Aorta (tissue), 5 donors: ENCODE measurements around the gene COL25A1. TPM values are rescaled to one million over a fixed set of nuclear protein-coding genes. Genes with fewer than 3 reads are reported as not detected.
"Not testable (repeated sequence)": the region's sequence is repeated elsewhere in the genome, so short reads cannot be mapped to it uniquely, and the experiment has no call there.

Source experiments
- ATAC-seq: fragments of 200-7000 bp; cut with Tn5 transposase; one replicate; pipeline ENCODE4 v1.9.1; 2022; ENCODE audit warnings: moderate library complexity; ENCODE audit not compliant: low FRiP score
- DNase-seq, 2 donors: peaks; one replicate each; pipeline ENCODE4 v3.0.0-alpha.2; 2020
- H3K27ac ChIP-seq, 2 donors: one replicate each; pipeline ENCODE4 v1.5.1; 2013; ENCODE audit warnings: low read length in 2 of 2, mild to moderate bottlenecking in 2 of 2, moderate library complexity in 2 of 2, control low read depth in 1 of 2, inconsistent platforms in 1 of 2, low read depth in 1 of 2
- H3K27me3 ChIP-seq, 2 donors: one replicate each; pipeline ENCODE4 v1.6.1; 2013; ENCODE audit warnings: control low read depth in 1 of 2, low read length in 1 of 2, mild to moderate bottlenecking in 1 of 2, moderate library complexity in 1 of 2; ENCODE audit not compliant: insufficient read depth in 2 of 2, control insufficient read depth in 1 of 2
- H3K36me3 ChIP-seq, 2 donors: one replicate each; pipeline ENCODE4 v1.6.1; 2013; ENCODE audit warnings: control low read depth in 1 of 2, low read length in 1 of 2, mild to moderate bottlenecking in 1 of 2; ENCODE audit not compliant: insufficient read depth in 2 of 2, control insufficient read depth in 1 of 2
- H3K4me1 ChIP-seq, 2 donors: one replicate each; pipeline ENCODE4 v1.6.1; 2013; ENCODE audit warnings: low read length in 2 of 2, control low read depth in 1 of 2, mild to moderate bottlenecking in 1 of 2, moderate library complexity in 1 of 2; ENCODE audit not compliant: insufficient read depth in 2 of 2, control insufficient read depth in 1 of 2
- H3K4me3 ChIP-seq, 2 donors: one replicate each; pipeline ENCODE4 v1.5.1; 2013; ENCODE audit warnings: low read length in 2 of 2, control low read depth in 1 of 2, mild to moderate bottlenecking in 1 of 2
- H3K9me3 ChIP-seq: one replicate; pipeline ENCODE4 v1.6.1; 2013; ENCODE audit warnings: mild to moderate bottlenecking, low read length; ENCODE audit not compliant: control insufficient read depth
- WGBS, 2 donors: extraction: QIAGEN DNeasy Blood & Tissue Kit; methylation state at CpG; one replicate each; pipeline ENCODE4 v1.1.7; 2013; 5-methylcytosine and 5-hydroxymethylcytosine counted together
- intact Hi-C, 2 donors: fragments of 100-400 bp; cut with DNase I; formaldehyde crosslinking; loops; one replicate each; pipeline versions ENCODE4 v1.14.2 to v1.15.0; 2022
- polyA plus RNA-seq, 2 donors: library from polyadenylated mRNA; stranded (reverse); fragments of 200-250 nt; gene quantifications; one replicate each; pipeline ENCODE4 v1.2.3, GENCODE V29; 2013
- total RNA-seq, 2 donors: library from RNA; stranded (reverse); fragmentation: NEBNext Ultra II Directional; extraction: Animal tissue kit (Norgen Biotek cat#: 25700); gene quantifications; one replicate each; pipeline ENCODE4 v1.2.1, GENCODE V29; 2021
- donor health status: healthy with polysubstance abuse.
- donor health status: Bipolar disorder and iron deficiency.
- donor health status: DM: no; HTN: no; CAD: no.
- donor health status: DM: no; HTN: no; CAD: no.
- donor health status: DM: yes; HTN: yes; CAD: no.

Gene COL25A1
- total and polyA plus RNA-seq, 4 donors: 0.08 to 8.1 (median 1.3) TPM

GRCh38 chr4:108877821-108878220 is 424.6 kb downstream of the COL25A1 start:
- no peak overlapping the region for H3K4me3 ChIP-seq
- H3K36me3 ChIP-seq: no peaks in the 10 kb centered on the region
- 86 to 88% methylated on average over 2 of the region's 2 CpGs for WGBS, 2 donors
- ATAC-seq: no peak
- no peak for DNase-seq
- no peaks in the 10 kb centered on the region for H3K4me1 ChIP-seq
- no peaks in the 10 kb centered on the region for H3K9me3 ChIP-seq
- H3K27me3 ChIP-seq: no peaks in the 10 kb centered on the region
- intact Hi-C loops: no loop called here
- H3K27ac ChIP-seq: no peak overlapping the region

- no peaks in the 10 kb centered on the region for H3K27me3 ChIP-seq
- ATAC-seq (no peak), DNase-seq (no peak)
- no peaks in the 10 kb centered on the region for H3K9me3 ChIP-seq
- WGBS, 2 donors: 63 to 85% methylated on average over 1 of the region's 1 CpG
- H3K27ac ChIP-seq: no peak overlapping the region
- H3K4me1 ChIP-seq: no peaks in the 10 kb centered on the region
- intact Hi-C loops: no loop called here
- H3K4me3 ChIP-seq: no peak overlapping the region
- no peaks in the 10 kb centered on the region for H3K36me3 ChIP-seq
Measured at GRCh38 chr4:108874806-108875205, 427.7 kb downstream of the COL25A1 start.

- H3K27me3 ChIP-seq, DNase-seq, ATAC-seq, intact Hi-C loops, H3K4me3 ChIP-seq, H3K9me3 ChIP-seq, H3K4me1 ChIP-seq, H3K27ac ChIP-seq, H3K36me3 ChIP-seq: not testable (repeated sequence)
- 95% methylated on average over 9 of the region's 9 CpGs for WGBS, 2 donors
Measured at GRCh38 chr4:108869970-108870369, 432.5 kb downstream of the COL25A1 start.

- Histone ChIP-seq H3K4me3 (no peak overlapping the region), H3K27me3 (no peaks in the 10 kb centered on the region), H3K4me1 (no peaks in the 10 kb centered on the region), H3K36me3 (no peaks in the 10 kb centered on the region), H3K27ac (no peak overlapping the region), H3K9me3 (no peaks in the 10 kb centered on the region)
- ATAC-seq (no peak), DNase-seq (no peak)
- 93 to 94% methylated on average over 1 of the region's 1 CpG for WGBS, 2 donors
- intact Hi-C loops: no loop called here
Measured at GRCh38 chr4:108868606-108869227, 433.7 kb downstream of the COL25A1 start.

- no peaks in the 10 kb centered on the region for H3K36me3 ChIP-seq
- no peak overlapping the region for H3K4me3 ChIP-seq
- H3K27me3 ChIP-seq: no peaks in the 10 kb centered on the region
- H3K9me3 ChIP-seq: no peaks in the 10 kb centered on the region
- no peaks in the 10 kb centered on the region for H3K4me1 ChIP-seq
- H3K27ac ChIP-seq: no peak overlapping the region
- ATAC-seq: no peak
- DNase-seq: no peak
- intact Hi-C loops: no loop called here
Measured at GRCh38 chr4:108867476-108867875, 435.0 kb downstream of the COL25A1 start.

- Histone ChIP-seq H3K27me3 (no peaks in the 10 kb centered on the region), H3K9me3 (no peaks in the 10 kb centered on the region), H3K4me1 (no peaks in the 10 kb centered on the region), H3K36me3 (no peaks in the 10 kb centered on the region), H3K4me3 (no peak overlapping the region), H3K27ac (no peak overlapping the region)
- intact Hi-C loops: no loop called here
- WGBS, 2 donors: 55 to 67% methylated on average over 2 of the region's 2 CpGs
- DNase-seq: no peak
- no peak for ATAC-seq
Measured at GRCh38 chr4:108861334-108861733, 441.1 kb downstream of the COL25A1 start.

- H3K4me3 ChIP-seq: no peak overlapping the region
- DNase-seq (no peak), ATAC-seq (no peak)
- H3K27ac ChIP-seq: no peak overlapping the region
- intact Hi-C loops: no loop called here
- no peaks in the 10 kb centered on the region for H3K9me3 ChIP-seq
- no peaks in the 10 kb centered on the region for H3K36me3 ChIP-seq
- 38 to 40% methylated on average over 1 of the region's 1 CpG for WGBS, 2 donors
- no peaks in the 10 kb centered on the region for H3K27me3 ChIP-seq
- no peaks in the 10 kb centered on the region for H3K4me1 ChIP-seq
Measured at GRCh38 chr4:108854786-108855185, 447.7 kb downstream of the COL25A1 start.

GRCh38 chr4:108852691-108853090 is 449.8 kb downstream of the COL25A1 start:
- no peak overlapping the region for H3K4me3 ChIP-seq
- intact Hi-C loops: no loop called here
- H3K9me3 ChIP-seq: no peaks in the 10 kb centered on the region
- no peaks in the 10 kb centered on the region for H3K4me1 ChIP-seq
- DNase-seq: no peak
- 92 to 99% methylated on average over 1 of the region's 1 CpG for WGBS, 2 donors
- no peak for ATAC-seq
- H3K27me3 ChIP-seq: no peaks in the 10 kb centered on the region
- H3K36me3 ChIP-seq: no peaks in the 10 kb centered on the region
- no peak overlapping the region for H3K27ac ChIP-seq

- ATAC-seq (no peak), DNase-seq (no peak)
- no peaks in the 10 kb centered on the region for H3K9me3 ChIP-seq
- H3K27ac ChIP-seq: no peak overlapping the region
- H3K27me3 ChIP-seq: no peaks in the 10 kb centered on the region
- H3K4me3 ChIP-seq: no peak overlapping the region
- intact Hi-C loops: no loop called here
- no peaks in the 10 kb centered on the region for H3K4me1 ChIP-seq
- no peaks in the 10 kb centered on the region for H3K36me3 ChIP-seq
- 77 to 79% methylated on average over 2 of the region's 2 CpGs for WGBS, 2 donors
Measured at GRCh38 chr4:108851366-108851765, 451.1 kb downstream of the COL25A1 start.
